Retinal pigment epithelial cell (primary cell): ENCODE measurements around the gene CSF1R.

Source experiments
- DNase-seq: peaks from one replicate; pipeline ENCODE4 v3.0.0-alpha.2; 2010; ENCODE audit warnings: low read depth
- H3K4me3 ChIP-seq: 2 replicates; pipeline ENCODE4 v1.5.1; 2011; ENCODE audit warnings: mild to moderate bottlenecking, low read length, control low read depth, moderate library complexity
- CTCF ChIP-seq: conservative IDR thresholded peaks from 2 replicates; pipeline ENCODE4 v1.5.1; 2011; ENCODE audit warnings: low read depth, low read length, control low read depth, inconsistent platforms

The CSF1R gene

GRCh38 chr5:150009671-150010387 lies 76.5 kb downstream of the CSF1R start:
- no peak for TF ChIP-seq CTCF
- H3K4me3 ChIP-seq = no peak overlapping the region
- no peak for DNase-seq

- TF ChIP-seq CTCF = no peak
- no peak overlapping the region for H3K4me3 ChIP-seq
- no peak for DNase-seq
Measured at GRCh38 chr5:150007050-150007449, 79.3 kb downstream of the CSF1R start.

- no peak for TF ChIP-seq CTCF
- no peak for DNase-seq
- H3K4me3 ChIP-seq = no peak overlapping the region
Measured at GRCh38 chr5:150006318-150006717, 80.0 kb downstream of the CSF1R start.
